Thyroid gland (tissue), 4 donors: ENCODE measurements around the gene CNTD1.

Source experiments
- CTCF ChIP-seq, 6 experiments: fragments of 200-600 bp in 3 of 6; fragments of 450-650 bp in 3 of 6; sonication (generic) in 3 of 6; IDR thresholded peaks; one replicate each; pipeline ENCODE4 v1.5.1; 2016 to 2019; ENCODE audit warnings: antibody characterized with exemption in 6 of 6, mild to moderate bottlenecking in 2 of 6, inconsistent platforms in 1 of 6, moderate library complexity in 1 of 6
- POLR2A ChIP-seq, 2 donors: fragments of 450-650 bp; IDR thresholded peaks; one replicate each; pipeline ENCODE4 v1.6.1; 2017; ENCODE audit warnings: antibody characterized with exemption in 2 of 2, mild to moderate bottlenecking in 2 of 2, moderate library complexity in 1 of 2

- TF ChIP-seq CTCF (IDR thresholded peaks at IDR 0.05) (no peak), POLR2A (IDR thresholded peaks at IDR 0.05) (no peak)
Observed at GRCh38 chr17:42821176-42821575, 22.5 kb downstream of the CNTD1 start.
